ENCODE results near the gene ERC2.

The ERC2 gene

DNA sequence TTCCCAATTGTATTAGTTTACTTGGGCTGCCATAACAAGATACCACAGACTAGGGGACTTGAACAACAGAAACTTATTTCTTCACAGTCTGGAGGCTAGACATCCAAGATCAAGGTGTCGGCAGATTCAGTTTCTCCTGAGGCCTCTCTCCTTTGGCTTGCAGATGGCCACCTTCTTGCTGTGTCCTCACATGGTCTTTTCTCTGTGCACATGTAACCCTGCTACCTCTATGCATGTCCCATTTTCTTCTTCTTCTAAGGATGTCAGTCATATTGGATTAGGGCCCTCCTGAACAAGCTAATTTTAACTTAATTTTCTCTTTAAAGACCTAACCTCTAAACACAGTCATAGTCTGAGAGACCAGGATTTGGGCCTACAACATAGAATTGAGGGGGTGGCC, 644.4 kb downstream of the ERC2 start:
- H3K27me3 ChIP-seq (ENCODE audit: control insufficient read depth, insufficient read depth, low read length), result no peaks in the 10 kb centered on the region
- H3K4me3 ChIP-seq (ENCODE audit: low read depth, low read length), result no peak overlapping the region
- no peak overlapping the region for H3K9ac ChIP-seq (ENCODE audit: low read depth, low read length)
- no peaks in the 10 kb centered on the region for H3K36me3 ChIP-seq (ENCODE audit: control insufficient read depth, insufficient read depth, low read length)
- no peaks in the 10 kb centered on the region for H3K4me1 ChIP-seq (ENCODE audit: control insufficient read depth, insufficient read depth, low read length)
- no peaks in the 10 kb centered on the region for H3K9me3 ChIP-seq (ENCODE audit: control insufficient read depth, insufficient read depth, low read length)
- H3K27ac ChIP-seq (ENCODE audit: low read depth, low read length), result no peak overlapping the region

DNA sequence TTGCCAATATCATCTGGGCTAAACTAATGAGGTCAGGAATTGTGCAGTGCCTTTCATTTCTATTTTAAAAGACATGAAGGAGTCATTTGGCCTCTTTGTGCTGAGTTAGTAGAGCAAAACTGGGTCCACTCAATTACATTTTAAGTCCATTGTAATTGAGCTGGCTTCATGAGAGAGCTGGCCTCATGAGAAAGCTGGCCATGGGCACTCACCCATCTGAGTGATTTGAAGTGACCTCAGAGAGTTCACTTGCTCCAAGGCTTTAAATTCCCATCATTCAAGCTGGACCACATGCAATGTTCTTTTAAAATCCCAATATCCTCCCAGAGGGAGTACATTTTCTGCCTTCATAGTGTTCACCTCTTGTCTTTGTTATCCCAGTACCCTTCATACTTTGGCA, 645.3 kb downstream of the ERC2 start:
- Histone ChIP-seq H3K36me3 (ENCODE audit: control insufficient read depth, insufficient read depth, low read length) (no peaks in the 10 kb centered on the region), H3K9me3 (ENCODE audit: control insufficient read depth, insufficient read depth, low read length) (no peaks in the 10 kb centered on the region), H3K27me3 (ENCODE audit: control insufficient read depth, insufficient read depth, low read length) (no peaks in the 10 kb centered on the region), H3K4me1 (ENCODE audit: control insufficient read depth, insufficient read depth, low read length) (no peaks in the 10 kb centered on the region), H3K27ac (ENCODE audit: low read depth, low read length) (no peak overlapping the region), H3K4me3 (ENCODE audit: low read depth, low read length) (no peak overlapping the region), H3K9ac (ENCODE audit: low read depth, low read length) (no peak overlapping the region)

GRCh38 chr3:55819005-55819404, 649.3 kb downstream of the ERC2 start:
- Histone ChIP-seq H3K4me3 (ENCODE audit: low read depth, low read length) (no peak overlapping the region), H3K27ac (ENCODE audit: low read depth, low read length) (no peak overlapping the region), H3K4me1 (ENCODE audit: control insufficient read depth, insufficient read depth, low read length) (no peaks in the 10 kb centered on the region), H3K9me3 (ENCODE audit: control insufficient read depth, insufficient read depth, low read length) (no peaks in the 10 kb centered on the region), H3K27me3 (ENCODE audit: control insufficient read depth, insufficient read depth, low read length) (no peaks in the 10 kb centered on the region), H3K36me3 (ENCODE audit: control insufficient read depth, insufficient read depth, low read length) (no peaks in the 10 kb centered on the region), H3K9ac (ENCODE audit: low read depth, low read length) (no peak overlapping the region)

GRCh38 chr3:55818485-55818884, 649.8 kb downstream of the ERC2 start:
- no peak overlapping the region for H3K27ac ChIP-seq (ENCODE audit: low read depth, low read length)
- H3K9ac ChIP-seq (ENCODE audit: low read depth, low read length), result no peak overlapping the region
- no peaks in the 10 kb centered on the region for H3K4me1 ChIP-seq (ENCODE audit: control insufficient read depth, insufficient read depth, low read length)
- no peaks in the 10 kb centered on the region for H3K27me3 ChIP-seq (ENCODE audit: control insufficient read depth, insufficient read depth, low read length)
- no peaks in the 10 kb centered on the region for H3K9me3 ChIP-seq (ENCODE audit: control insufficient read depth, insufficient read depth, low read length)
- H3K4me3 ChIP-seq (ENCODE audit: low read depth, low read length), result no peak overlapping the region
- no peaks in the 10 kb centered on the region for H3K36me3 ChIP-seq (ENCODE audit: control insufficient read depth, insufficient read depth, low read length)

- H3K4me1 ChIP-seq (ENCODE audit: control insufficient read depth, insufficient read depth, low read length), result no peaks in the 10 kb centered on the region
- H3K4me3 ChIP-seq (ENCODE audit: low read depth, low read length), result no peak overlapping the region
- no peaks in the 10 kb centered on the region for H3K36me3 ChIP-seq (ENCODE audit: control insufficient read depth, insufficient read depth, low read length)
- H3K27me3 ChIP-seq (ENCODE audit: control insufficient read depth, insufficient read depth, low read length), result no peaks in the 10 kb centered on the region
- H3K27ac ChIP-seq (ENCODE audit: low read depth, low read length), result no peak overlapping the region
- H3K9ac ChIP-seq (ENCODE audit: low read depth, low read length), result no peak overlapping the region
- no peaks in the 10 kb centered on the region for H3K9me3 ChIP-seq (ENCODE audit: control insufficient read depth, insufficient read depth, low read length)
Observed at GRCh38 chr3:55816794-55817576, 651.3 kb downstream of the ERC2 start.

DNA sequence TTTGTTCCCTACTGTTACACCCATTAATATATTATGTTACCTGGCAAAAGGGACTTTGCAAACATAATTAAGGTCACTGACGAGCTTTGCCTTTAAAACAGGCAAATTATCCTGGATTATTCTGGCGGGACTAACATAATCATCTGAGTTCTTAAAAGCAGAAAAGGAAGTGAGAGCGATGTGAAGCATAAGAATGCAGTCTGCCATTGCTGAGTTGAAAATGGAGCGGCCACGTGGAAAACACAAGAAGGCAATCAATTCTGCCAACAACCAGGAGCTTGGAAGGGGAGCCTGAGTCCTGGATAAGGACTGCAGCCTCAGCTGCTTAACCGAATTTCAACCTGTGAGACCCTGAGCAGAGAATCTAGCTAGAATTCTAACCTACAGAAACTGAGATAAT, 653.0 kb downstream of the ERC2 start:
- H3K27me3 ChIP-seq (ENCODE audit: control insufficient read depth, insufficient read depth, low read length), result no peaks in the 10 kb centered on the region
- no peaks in the 10 kb centered on the region for H3K4me1 ChIP-seq (ENCODE audit: control insufficient read depth, insufficient read depth, low read length)
- H3K4me3 ChIP-seq (ENCODE audit: low read depth, low read length), result no peak overlapping the region
- no peaks in the 10 kb centered on the region for H3K9me3 ChIP-seq (ENCODE audit: control insufficient read depth, insufficient read depth, low read length)
- no peaks in the 10 kb centered on the region for H3K36me3 ChIP-seq (ENCODE audit: control insufficient read depth, insufficient read depth, low read length)
- no peak overlapping the region for H3K27ac ChIP-seq (ENCODE audit: low read depth, low read length)
- H3K9ac ChIP-seq (ENCODE audit: low read depth, low read length), result no peak overlapping the region

DNA sequence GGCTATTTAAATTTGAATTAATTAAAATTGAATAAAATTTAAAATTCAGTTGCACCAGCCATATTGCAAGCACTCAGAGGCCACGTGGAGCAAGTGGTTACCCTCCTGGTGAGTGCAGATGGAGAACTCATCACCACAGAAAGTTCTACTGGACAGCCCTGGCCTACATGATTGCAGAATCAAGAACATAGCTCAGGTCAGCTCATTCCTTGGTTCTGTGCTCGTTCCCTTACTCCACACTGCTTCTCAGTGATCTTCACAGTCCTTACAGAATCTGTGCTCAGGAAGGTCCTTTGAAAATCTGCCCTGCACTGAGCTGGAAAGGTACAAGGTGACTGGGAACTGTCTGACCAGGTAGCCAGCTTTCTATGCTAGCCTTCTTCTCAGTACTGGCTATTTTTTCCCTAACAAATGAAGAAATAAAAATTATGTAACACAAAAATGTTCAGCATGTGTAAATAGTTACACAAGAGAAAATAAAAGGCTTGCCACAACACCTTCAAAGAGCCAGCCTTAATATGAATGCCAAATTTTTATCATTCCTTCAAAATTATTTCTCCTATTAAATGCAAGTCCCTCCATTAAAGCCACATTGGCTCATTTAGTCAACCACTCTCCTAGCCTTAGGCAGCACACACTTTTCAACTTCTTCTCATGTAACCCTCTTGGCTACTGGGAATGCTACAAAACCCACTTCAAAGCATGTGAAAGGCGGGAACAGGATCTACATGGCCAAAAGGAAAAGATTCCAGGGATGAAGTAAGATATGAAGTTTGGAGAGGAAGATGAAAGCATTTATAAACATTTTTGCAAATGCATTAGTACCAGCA, 654.8 kb downstream of the ERC2 start:
- Histone ChIP-seq H3K27ac (ENCODE audit: low read depth, low read length) (no peak overlapping the region), H3K4me3 (ENCODE audit: low read depth, low read length) (no peak overlapping the region), H3K27me3 (ENCODE audit: control insufficient read depth, insufficient read depth, low read length) (no peaks in the 10 kb centered on the region), H3K4me1 (ENCODE audit: control insufficient read depth, insufficient read depth, low read length) (no peaks in the 10 kb centered on the region), H3K9me3 (ENCODE audit: control insufficient read depth, insufficient read depth, low read length) (no peaks in the 10 kb centered on the region), H3K36me3 (ENCODE audit: control insufficient read depth, insufficient read depth, low read length) (no peaks in the 10 kb centered on the region), H3K9ac (ENCODE audit: low read depth, low read length) (no peak overlapping the region)

DNA sequence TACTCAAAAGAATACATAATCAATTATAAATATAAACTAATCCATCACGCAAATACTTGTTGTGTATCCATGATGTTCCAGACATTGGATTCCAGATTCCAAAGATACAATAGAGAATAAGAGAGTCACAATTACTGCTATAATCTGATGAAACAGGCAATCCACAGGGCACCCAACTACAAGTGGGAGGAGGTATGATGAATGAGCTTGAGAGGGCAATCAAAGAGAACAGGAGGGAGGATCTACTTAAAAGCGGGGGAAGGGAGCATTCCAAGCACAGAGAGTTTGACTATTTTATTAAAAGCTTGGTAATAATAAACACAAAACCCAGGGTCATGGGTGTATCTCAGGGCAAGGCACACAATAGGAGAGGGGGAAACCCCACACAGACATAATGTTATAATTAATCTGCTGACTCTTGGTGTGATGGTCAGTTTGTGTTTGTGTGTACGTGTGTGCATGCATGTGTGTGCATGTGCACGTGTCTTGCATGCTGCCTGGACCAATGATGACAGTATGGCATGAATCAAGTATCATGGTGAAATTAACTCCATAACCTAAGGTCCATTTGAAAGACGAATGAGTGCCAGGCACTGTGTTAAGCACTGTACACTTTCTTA, 655.8 kb downstream of the ERC2 start:
- Histone ChIP-seq H3K27ac (ENCODE audit: low read depth, low read length) (no peak overlapping the region), H3K9ac (ENCODE audit: low read depth, low read length) (no peak overlapping the region), H3K27me3 (ENCODE audit: control insufficient read depth, insufficient read depth, low read length) (no peaks in the 10 kb centered on the region), H3K36me3 (ENCODE audit: control insufficient read depth, insufficient read depth, low read length) (no peaks in the 10 kb centered on the region), H3K9me3 (ENCODE audit: control insufficient read depth, insufficient read depth, low read length) (no peaks in the 10 kb centered on the region), H3K4me1 (ENCODE audit: control insufficient read depth, insufficient read depth, low read length) (no peaks in the 10 kb centered on the region), H3K4me3 (ENCODE audit: low read depth, low read length) (no peak overlapping the region)

- H3K4me1 ChIP-seq (ENCODE audit: control insufficient read depth, insufficient read depth, low read length), result no peaks in the 10 kb centered on the region
- H3K9me3 ChIP-seq (ENCODE audit: control insufficient read depth, insufficient read depth, low read length), result no peaks in the 10 kb centered on the region
- no peak overlapping the region for H3K9ac ChIP-seq (ENCODE audit: low read depth, low read length)
- H3K36me3 ChIP-seq (ENCODE audit: control insufficient read depth, insufficient read depth, low read length), result no peaks in the 10 kb centered on the region
- no peak overlapping the region for H3K4me3 ChIP-seq (ENCODE audit: low read depth, low read length)
- H3K27ac ChIP-seq (ENCODE audit: low read depth, low read length), result no peak overlapping the region
- H3K27me3 ChIP-seq (ENCODE audit: control insufficient read depth, insufficient read depth, low read length), result no peaks in the 10 kb centered on the region
Observed at GRCh38 chr3:55807210-55807609, 661.1 kb downstream of the ERC2 start.

- Histone ChIP-seq H3K36me3 (ENCODE audit: control insufficient read depth, insufficient read depth, low read length) (no peaks in the 10 kb centered on the region), H3K4me1 (ENCODE audit: control insufficient read depth, insufficient read depth, low read length) (no peaks in the 10 kb centered on the region), H3K27ac (ENCODE audit: low read depth, low read length) (no peak overlapping the region), H3K4me3 (ENCODE audit: low read depth, low read length) (no peak overlapping the region), H3K27me3 (ENCODE audit: control insufficient read depth, insufficient read depth, low read length) (no peaks in the 10 kb centered on the region), H3K9me3 (ENCODE audit: control insufficient read depth, insufficient read depth, low read length) (no peaks in the 10 kb centered on the region), H3K9ac (ENCODE audit: low read depth, low read length) (no peak overlapping the region)
Observed at GRCh38 chr3:55805169-55805568, 663.1 kb downstream of the ERC2 start.

Data from HUES48 (cell line).